Renal cortex interstitium (tissue), 11 donors: Measurements from ENCODE around the gene KMT2E. TPM values are rescaled to one million over a fixed set of nuclear protein-coding genes. Genes with fewer than 3 reads are reported as not detected.
"Not testable (repeated sequence)": the region's sequence is repeated elsewhere in the genome, so short reads cannot be mapped to it uniquely, and the experiment has no call there.

ENCODE experiments used
- DNase-seq, 11 donors: peaks; one replicate each; pipeline ENCODE4 v3.0.0-alpha.2; 2013; ENCODE audit warnings: low read depth in 9 of 11, low spot score in 4 of 11; ENCODE audit errors: extremely low read depth in 1 of 11
- polyA plus RNA-seq, 3 donors: library from polyadenylated mRNA; unstranded; fragments of 120-200 nt; gene quantifications; one replicate each; pipeline ENCODE4 v1.2.1, GENCODE V29; 2013; ENCODE audit not compliant: insufficient read length in 3 of 3

KMT2E gene
- polyA plus RNA-seq, 3 donors = 68.2 to 79.1 (median 74.6) TPM

- peak in 3 of 11 donors; percentile 56 to 62 (median 58) for DNase-seq
Measured at GRCh38 chr7:104979167-104979841, 34.7 kb upstream of the KMT2E start.

- DNase-seq = no peak
Measured at GRCh38 chr7:104980440-104980839, 33.6 kb upstream of the KMT2E start.

GRCh38 chr7:104980841-104981671, 32.9 kb upstream of the KMT2E start:
- no peak for DNase-seq

GRCh38 chr7:104981672-104982037, 32.4 kb upstream of the KMT2E start:
- DNase-seq = no peak

DNA sequence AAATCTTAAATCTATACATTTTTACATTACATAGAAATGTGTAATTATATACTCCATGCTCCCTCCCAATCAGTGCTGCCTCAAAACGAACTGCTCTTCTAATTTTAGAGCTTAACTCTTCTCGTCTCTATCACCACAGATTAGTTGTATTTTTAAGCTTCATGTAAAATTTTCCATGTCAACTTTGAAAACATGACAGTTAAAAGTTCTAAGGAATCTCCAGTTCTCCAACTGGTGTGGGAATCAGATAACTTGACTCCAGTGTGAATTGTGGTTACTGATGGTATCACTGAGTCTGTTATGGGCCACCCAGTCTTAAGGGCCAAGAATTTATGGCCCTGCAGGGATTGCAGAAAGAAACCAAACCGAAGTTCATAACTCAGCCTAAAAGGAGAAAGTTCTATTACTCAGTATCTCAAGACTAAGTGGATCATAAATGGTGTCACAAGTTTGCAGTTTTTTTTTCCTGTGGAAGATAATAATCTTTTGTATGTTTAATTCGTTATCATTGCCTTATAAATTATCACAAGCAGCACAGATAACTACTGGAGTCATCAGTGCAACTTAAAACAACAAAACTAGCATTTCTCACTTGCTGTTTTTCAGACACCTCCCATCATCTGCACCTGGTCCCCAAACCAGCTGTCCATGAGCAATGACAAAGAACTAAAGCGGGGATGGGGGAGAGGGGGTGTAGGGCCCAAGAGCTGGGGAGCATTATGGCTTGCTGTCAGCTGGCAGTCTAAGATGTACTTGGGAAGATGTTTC, 31.5 kb upstream of the KMT2E start:
- no peak for DNase-seq

- DNase-seq = no peak
Measured at GRCh38 chr7:104983076-104983577, 30.9 kb upstream of the KMT2E start.

DNA sequence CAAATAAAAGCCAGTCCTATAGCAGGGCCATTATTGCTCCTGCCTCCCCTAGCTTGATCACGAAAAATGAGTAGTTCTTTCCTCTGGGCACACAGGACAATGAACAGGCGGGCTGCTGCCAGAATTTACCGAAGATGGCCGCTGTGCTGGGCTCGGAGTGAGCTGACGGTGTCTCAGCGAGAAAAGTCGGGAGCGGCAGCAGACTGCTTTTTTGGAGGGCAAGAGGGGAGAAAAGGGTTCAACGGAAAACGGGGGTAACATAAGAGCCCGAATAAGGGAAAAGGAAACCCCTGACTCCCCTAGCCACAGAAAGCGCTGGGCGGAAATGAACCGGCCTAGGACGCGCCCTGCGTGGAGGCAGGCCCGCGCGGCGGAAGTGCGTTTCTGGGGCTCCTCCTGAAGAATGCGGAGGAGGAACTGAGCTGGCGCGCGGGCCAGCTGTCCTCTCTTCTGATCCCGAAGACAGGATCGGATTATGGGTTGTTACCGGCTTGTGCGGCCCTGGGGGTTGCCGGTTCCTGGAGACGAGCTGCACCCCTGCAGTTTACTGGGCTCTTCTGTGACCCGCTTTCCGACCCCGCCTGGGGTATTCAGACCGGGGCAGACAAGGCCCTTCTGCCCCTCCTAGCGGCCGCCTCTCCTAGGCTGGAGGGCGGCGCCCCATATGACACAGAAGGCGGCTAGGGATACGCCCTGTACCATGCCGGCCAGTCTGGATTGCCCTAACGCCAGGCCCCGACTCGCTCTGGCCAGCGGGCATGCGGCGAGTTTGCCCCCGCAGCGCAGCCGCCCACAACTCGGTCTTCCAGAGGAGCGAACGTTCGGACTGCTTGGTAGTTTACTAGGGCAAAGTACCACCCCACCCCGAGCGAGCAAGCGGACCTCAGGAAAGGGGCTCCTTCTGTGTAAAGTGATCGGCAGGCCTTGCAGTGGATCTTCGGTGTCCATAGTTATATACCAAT, 30.1 kb upstream of the KMT2E start:
- DNase-seq = peak in 10 of 11 donors; percentile 74 to 85 (median 80)

- DNase-seq = no peak
Measured at GRCh38 chr7:104984585-104985258, 29.3 kb upstream of the KMT2E start.

DNA sequence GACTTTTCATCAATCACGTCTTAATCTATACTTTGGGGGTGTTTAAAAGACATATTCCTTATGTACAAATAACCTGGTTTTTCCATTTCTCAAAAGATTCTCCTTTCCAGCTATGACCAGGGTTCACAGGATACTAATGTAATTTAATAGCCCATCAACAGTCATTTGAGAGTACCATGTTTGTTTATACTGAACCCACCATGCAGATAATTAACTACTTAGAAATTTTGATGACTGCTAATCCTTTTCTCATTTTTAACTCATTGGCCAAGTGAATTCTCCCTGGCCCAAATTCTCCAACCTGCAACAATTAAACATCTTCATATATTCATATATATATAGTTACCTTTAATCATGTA, 28.8 kb upstream of the KMT2E start:
- no peak for DNase-seq

DNA sequence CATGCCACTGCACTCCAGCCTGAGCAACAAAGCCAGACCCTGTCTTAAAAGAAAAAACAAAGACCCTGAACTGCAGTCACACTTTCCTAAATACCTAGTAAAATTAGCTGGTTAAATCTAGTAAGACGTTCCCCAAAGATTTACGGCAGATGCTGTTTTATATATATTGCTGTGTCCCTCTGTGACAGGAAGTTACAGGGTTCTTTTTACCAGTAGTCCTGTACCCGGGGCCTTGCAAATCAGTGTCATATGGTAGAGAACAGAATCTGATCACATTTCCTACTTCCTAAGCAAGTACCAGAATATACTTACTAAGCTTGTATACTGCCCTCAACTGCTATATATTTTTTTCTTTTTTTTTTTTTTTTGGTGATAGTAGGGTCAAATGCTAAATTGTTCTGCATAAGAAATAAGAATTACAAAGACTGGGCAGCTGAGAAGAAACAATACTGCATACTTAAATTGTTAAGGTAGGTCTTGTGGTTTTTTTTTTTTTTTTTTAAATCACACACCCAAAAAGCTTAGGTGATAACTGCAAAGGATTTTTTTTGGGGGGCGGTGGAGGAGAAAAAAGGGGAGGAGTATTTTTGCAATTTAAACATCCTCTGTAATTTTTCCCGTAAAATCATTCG, 27.3 kb upstream of the KMT2E start:
- DNase-seq = no peak

DNA sequence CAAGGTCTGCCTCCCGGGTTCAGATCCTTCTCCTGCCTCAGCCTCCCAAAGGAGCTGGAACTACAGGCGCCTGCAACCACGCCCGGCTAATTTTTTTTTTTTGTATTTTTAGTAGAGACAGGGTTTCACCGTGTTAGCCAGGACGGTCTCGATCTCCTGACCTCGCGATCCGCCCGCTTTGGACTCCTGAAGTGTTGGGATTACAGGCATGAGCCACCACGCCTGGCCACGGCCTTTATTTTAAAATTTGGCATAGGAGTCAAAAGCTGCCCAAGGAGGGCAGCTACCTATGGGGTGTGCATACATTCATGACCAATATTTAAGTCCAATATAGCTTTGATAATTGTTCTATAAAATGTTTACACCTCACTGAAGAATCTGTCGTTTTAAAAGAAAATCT, 26.6 kb upstream of the KMT2E start:
- DNase-seq = not testable (repeated sequence)

DNA sequence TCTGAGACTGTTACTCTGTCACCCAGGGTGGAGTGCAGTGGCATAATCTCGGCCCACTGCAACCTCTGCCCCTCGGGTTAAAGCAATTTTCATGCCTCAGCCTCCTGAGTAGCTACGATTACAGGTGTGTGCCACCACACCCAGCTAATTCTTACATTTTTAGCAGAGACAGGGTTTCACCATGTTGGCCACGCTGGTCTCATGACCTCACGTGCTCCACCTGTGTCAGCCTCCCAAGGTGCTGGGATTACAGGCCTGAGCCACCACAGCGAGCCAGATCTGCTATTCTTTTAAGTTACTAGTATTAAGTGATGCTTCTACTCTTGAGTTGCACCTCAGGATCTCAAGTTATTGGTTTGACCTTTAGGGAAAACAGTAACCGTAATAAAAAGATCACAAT, 23.0 kb upstream of the KMT2E start:
- no peak for DNase-seq

DNA sequence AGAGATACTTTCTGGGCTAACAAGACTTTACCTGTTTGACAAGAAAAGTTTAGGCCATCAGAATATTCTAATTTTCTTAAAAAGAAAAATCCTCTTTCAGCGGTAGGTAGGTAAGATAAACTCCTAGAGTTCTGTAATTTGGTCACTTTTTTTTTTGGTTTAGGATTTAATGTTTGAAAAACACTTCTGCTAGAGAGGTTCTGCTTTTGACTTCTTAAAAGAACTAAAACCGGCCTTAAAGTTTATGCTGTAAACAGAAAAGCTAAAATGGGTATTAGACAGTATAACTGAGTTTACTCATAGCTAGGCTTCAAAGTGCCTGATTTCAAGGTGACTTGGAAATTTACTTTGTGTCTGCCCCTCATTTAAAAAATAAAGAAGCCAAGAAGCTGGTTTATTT, 21.7 kb upstream of the KMT2E start:
- DNase-seq = no peak

- DNase-seq = no peak
Measured at GRCh38 chr7:104993217-104993862, 20.7 kb upstream of the KMT2E start.

DNA sequence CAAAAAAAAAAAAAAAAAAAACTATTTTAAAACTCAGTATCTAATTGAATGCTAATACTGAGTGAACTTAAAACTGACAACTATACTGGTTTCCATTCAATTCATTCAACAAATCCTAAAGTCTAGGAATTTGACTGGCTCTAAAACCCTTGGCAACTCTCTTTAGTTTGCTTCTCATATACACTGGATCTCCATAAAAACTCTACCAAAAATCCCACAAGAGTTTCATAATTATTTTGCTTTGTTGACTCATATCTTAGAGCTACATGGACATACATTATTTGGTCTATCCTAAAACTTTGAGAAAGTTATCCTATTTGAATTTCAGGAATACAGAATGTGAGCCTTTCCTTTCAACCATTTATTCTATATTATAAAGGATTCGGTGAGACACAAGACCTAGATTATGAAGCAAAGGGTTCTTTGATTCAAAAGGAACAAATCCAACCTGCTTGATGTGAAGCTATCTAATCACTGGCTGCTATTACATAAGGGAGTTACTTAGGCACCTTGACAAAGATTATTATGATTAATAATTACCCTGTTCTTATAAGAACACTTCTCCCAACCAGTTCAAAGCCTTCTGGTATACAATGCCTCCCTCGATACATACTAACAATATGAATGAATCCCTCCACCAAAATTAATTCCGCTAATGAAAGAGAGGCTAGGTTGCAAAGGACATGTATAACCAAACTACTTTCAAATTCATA, 15.8 kb upstream of the KMT2E start:
- no peak for DNase-seq

GRCh38 chr7:105000200-105000599, 13.8 kb upstream of the KMT2E start:
- DNase-seq = no peak

- DNase-seq = no peak
Measured at GRCh38 chr7:105000927-105001336, 13.1 kb upstream of the KMT2E start.
